ENCODE data around the gene DLGAP1.

The DLGAP1 gene

DNA sequence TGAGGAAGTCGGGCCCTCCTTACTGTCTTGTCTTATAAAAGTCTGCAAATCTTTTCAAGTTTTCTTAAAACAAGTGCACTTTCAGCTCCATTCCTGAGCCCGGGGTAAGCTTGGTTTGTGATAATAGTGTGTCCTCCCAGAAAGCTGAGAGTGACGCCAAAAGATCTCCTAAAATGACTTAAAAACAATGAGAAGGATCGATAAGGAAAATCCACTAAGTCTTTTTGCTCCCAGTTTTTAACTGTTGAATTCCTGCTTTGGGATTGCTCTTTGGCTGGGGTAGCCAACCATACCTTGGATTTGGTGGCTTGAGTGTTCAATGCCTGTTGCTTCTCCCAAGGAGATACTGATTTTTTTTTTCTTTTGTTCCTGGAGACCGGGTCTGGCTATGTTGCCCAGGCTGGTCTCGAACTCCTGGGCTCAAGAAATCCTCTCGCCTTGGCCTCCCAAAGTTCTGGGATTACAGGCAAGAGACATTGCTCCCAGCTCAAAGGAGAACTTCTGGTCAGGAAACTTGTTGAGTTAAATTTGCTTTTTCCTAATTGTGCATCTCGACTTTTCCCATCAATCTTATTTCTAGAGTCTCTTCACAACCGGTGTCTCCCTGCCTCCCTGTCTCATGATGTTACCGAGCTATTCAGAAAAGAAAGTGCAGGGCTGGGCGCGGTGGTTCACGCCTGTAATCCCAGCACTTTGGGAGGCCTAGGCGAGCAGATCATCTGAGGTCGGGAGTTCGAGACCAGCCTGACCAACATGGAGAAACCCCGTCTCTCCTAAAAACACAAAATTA is 1002.2 kb downstream of the DLGAP1 start:
- peak in 1 of 2 experiments; percentile 29 for DNase-seq

DNA sequence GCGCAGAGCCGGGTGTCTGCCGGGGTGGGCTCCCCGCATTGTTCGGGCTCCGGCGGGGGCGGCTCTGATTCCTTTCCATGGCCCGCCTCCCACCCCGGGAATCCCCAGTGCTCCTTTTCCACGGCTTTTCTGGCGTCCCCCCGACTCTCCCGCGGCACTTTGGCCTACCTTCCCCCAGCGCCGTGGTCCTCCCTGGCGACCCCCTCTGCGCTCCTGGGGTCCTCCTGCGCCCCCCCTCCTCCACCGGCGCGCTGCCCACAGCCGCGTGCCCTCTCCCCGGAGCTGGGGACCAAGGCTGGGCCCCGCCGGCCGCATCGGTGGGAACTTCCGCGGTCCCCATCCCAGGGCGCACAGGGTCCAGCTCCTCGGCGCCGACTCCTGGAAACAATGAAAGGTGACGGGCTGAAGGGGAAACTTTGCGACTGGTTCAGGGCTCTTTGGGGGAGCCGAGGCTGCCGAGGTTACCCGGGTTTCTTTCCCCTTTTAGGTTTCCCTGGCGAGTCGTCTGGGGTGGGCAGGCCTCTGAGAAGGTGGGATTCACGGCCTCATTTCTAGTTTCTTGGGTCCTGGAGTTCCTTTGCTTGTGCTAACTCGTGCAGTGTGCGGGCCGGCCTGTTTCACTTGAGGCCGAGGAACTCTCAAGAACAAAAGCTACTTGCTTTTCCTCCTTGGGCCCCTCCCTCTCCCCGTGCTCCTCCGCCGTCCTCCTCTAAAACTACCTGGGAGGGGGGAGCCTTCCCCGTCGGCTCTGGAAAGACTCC is 1002.9 kb downstream of the DLGAP1 start:
- peak; percentile 45 to 48 for DNase-seq

DNA sequence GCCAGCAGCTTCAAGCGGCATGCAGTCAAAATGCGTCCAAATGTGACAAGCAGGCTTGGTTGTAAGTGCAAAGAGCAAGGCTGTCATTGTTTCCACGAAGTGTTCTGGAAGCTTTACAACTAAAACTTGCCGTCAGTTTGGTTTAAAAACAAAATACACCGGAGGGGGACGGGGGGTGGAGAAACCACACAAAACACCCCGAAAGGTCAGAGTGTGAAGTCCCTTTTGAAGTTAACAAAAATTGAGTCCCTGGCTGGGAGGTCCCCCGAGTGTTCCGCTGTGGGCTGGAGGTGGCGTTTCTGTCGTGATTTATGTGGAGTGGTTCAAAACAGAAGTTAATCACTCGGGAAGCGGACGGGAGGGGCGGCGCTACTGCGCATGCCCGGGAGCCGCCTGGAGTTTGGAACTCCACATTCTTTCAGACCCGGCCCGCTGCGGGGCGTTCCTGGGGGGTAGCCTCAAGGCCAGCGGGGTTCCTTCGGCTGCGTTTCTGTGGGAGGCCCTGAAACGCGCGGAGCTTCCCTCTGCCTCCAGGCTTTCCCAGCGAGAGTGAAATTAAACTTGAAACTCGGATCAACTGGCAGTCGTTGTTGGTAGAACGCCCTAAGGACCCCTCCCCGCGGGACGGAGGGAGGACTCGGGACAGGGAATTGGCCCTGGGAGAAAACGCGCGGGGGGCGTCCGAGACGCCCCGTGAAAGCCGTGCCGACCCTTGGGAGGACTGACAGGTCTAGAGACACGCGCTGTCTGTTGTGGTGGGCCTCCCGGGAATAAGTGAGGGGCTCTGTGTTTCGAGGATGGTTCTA is 1003.7 kb downstream of the DLGAP1 start:
- peak; percentile 92 to 94 for DNase-seq

DNA sequence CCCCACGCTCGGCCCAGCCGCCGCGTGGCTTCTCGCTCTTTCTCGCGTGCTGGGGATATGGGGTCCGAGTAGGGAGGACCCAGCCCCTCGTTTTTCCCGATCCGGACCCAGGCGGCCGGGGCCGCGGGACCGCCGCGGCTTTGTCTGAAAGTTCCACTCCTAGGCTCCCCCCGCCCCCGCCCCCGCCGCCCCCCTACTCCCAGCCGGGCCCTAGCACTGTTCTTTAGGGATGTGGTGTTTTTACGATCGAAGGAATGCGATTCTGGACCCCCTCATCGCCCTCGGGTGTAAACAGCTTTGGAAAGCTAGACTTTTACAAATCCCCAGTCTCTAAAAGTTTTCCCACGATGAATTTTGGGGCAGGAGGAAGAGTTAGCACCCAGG is 1004.3 kb downstream of the DLGAP1 start:
- DNase-seq: no peak

DNA sequence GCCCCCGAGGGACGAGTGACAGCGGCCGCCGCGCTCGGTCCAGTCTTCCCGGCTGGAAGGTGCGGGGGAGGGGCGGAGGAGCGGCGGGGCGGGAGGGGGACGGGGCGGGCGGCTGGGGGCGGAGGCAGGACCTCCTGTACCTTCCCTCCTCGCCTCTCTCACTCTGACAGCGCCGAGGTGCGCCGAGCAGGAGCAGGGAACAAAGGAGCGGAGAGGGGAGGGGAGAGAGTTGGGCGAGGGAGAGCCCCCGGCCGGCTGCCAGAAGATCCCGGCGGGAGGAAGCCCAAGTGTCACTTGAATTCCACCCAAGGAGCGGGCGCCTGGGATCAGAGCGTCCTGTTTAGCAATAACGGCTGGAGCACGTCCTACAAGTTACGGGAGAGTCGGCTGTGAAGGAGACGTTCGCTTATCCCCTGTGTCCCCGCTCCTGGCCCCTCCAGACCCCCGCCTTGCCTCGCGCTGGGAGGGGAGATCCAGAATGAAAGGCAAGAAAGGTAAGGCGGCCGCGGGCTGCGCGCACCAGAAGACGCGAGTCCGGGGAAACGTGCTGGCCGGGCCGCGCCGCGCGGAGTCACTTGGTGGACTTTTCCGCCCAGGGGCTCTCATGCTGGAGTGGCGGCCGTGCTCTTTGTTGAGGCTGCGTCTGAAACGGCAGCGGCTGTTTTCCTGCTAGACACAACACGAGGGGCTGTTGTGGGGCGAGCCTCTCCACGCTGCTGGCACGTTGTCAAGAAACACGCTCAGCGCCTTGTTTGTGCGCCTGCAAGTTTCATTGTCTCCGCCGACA is 1004.9 kb downstream of the DLGAP1 start, which contains the start of gene TGIF1:
TSS of gene TGIF1 (plus strand) at position 161 of the 787 bp plus-strand sequence. CDS start at position 479, 318 bp downstream.
- peak; percentile 56 to 69 for DNase-seq

DNA sequence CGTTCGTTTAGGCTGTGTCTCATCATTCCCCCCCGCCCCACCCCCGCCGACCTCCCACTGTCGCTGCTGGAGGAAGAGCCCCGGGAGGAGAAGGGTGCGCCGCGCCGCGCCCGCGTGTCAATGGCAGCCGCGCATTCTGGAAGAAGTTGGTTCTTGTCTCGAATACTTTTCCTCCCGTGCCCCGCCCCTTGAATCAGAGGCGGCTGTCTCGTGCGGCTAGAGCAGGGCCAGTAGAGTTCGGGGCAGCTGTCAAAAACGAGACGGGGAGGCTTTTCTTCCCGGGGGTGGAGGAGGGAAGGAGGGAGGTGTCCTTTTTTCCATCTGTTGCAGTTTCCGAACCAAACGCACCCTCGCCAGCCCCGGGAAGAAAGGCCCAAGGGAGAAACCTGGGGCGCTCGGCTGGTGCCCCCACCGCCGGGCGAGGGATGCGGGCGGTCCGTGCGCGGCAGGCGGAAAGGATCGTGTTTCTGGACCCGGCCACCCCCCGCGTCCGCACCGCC is 1005.5 kb downstream of the DLGAP1 start:
- peak; percentile 76 to 81 for DNase-seq

DNA sequence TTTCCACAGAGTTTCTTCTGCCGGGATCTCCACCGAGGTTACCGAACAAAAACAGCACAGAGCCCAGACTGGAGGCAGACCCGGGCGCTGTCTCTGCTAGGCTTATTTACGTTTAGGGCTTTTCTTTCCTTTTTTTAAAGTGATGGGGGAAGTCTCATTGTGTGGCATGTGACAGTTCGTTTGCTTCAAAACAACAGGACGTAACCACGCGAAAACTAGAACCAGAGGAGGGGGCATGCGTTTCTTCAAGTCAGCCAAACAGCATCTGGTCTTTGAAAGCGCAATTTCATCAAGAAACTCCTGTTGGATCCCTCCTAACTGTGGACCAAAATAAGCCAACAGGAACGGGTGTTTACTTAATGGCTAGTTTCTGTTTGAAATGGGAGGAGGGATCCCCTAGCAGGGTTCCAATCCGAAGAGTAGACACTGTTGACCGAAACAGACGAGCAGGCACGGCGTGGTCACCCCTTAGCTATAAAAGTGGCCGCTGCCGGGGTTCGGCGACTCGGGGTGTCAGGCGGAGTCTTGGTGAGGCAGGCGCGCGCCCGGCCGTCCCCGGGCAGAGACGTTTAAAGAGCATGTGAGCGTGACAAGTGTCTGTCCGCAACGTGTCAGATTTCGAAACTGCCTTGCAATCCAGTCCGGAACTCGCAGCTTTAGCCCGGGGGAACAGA is 1006.1 kb downstream of the DLGAP1 start:
- peak; percentile 33 to 55 for DNase-seq

DNA sequence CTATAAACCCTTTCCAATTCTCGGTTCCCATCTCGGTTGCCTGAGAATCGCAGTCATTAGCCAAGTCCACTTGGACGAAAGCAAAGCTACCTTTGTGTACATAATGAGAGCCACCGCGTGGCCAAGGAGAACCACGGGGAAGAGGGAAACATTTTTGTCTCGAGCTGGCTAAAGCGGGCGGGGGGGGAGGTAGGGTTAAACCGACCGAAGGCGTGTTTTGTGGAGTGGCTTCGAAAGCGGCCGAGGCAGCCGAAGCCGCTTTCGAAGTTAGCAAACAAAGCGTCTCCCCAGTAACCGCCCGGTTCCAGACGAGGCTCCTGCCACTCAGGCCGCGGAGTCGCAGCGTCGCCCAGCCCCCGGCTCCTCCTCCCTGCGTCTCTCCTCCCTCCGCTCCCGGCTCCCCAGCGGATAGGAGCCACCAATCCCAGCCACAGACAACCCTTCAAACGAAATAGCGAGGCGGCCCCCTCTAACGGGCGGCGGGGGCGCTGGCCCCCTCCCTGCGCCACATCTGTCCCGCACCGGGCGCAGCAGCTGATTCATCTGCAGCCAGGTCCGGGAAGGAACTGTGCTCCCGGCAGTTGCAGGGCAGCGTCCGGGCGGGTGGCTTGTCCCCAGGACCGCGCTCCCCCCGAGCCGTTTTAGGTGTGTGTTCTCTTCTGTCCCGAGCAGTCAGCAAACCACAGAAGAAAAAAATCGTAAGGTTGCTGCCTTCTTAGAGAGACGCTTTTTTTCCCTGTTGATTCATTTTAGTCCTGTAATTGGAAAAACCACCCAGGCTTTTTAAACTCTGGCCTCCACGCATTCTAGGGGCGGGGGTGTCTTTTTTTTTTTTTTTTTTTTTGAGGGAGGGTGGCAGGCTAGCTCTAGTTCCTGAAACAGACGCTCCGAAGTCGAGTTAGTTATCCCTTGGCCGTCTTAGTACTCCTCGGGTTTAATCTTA is 1006.9 kb downstream of the DLGAP1 start:
- DNase-seq: peak; percentile 86 to 90

DNA sequence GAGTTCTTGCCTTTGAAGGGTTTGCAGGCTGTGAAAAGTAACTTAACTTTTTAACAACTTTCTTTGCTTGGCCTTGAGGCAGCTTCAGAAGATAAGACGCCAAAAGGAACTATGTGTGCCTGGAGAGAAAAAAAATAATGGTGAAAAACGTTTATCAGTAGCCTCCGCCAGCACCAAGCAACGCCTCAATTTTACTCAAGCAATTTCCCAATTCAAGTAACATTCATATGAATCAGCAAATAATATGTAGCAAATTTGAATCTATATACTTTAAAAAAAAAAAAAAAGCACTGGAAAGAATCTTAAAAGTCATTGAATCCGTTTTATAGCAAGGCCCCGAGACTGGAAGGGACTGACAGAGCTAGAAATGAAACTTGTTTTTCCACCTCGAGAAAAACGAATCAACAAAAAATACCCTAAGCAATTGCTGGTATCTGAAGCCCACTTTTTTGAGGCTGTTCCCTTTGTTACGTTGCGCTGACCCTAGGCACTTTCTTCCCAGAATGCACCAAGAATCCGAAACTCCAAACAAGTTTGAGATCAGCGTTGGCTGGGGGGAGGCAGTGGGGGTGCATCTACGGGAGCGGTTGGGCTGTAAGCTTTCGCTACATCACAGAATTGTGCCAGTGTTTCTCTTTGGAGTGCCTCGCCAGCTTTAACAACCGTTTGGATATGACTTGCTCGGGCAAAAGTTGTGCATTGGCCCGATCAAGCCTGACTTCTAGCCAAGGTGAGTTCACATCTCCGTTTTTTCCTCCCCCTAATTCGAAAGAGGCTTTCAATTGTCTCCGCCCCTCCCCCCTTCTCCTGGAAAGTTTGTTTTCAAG is 1007.8 kb downstream of the DLGAP1 start:
- DNase-seq: no peak

Data from activated CD4-positive, alpha-beta T cell treated with anti-CD3 and anti-CD28 coated beads, Interleukin-2, amount 50 U/mL, for 48 hours (primary cell).